Caco-2 (cell line): Measurements from ENCODE around the gene KIAA0825. TPM values are rescaled to one million over a fixed set of nuclear protein-coding genes. Genes with fewer than 3 reads are reported as not detected.

Experiments
- BruUV-seq: library from RNA; stranded (reverse); fragments of 400-500 nt; replicated peaks from 2 replicates; lab custom pipeline; 2021; lab: Mats Ljungman, UMichigan
- CTCF ChIA-PET: fragments of 300-600 bp; sonication (Branson Sonifier 250); formaldehyde crosslinking; loops from one replicate; lab custom pipeline; 2022; ENCODE audit warnings: antibody characterized with exemption; lab: Charles Lee
- POLR2A ChIA-PET: fragments of 300-600 bp; sonication (Branson Sonifier 250); formaldehyde crosslinking; loops from one replicate; lab custom pipeline; 2022; ENCODE audit warnings: antibody characterized with exemption; lab: Charles Lee
- DNase-seq, 2 experiments: peaks; one replicate each; pipeline versions ENCODE4 v3.0.0 to v3.0.0-alpha.2; 2020 to 2022
- H3K27me3 ChIP-seq: replicated peaks from 2 replicates; pipeline ENCODE4 v1.6.0; 2011; ENCODE audit warnings: low read length; ENCODE audit not compliant: control insufficient read depth, insufficient read depth
- H3K36me3 ChIP-seq: 2 replicates; pipeline ENCODE4 v1.5.1; 2011; ENCODE audit warnings: low read length; ENCODE audit not compliant: control insufficient read depth, insufficient read depth
- H3K4me1 ChIP-seq: fragments of 250-450 bp; sonication (Bioruptor Pico); 2 replicates; pipeline ENCODE4 v1.5.1; 2020; ENCODE audit warnings: mild to moderate bottlenecking
- H3K4me3 ChIP-seq: 2 replicates; pipeline ENCODE4 v1.5.1; 2011; ENCODE audit warnings: low read depth, mild to moderate bottlenecking, control low read depth, low read length
- H3K9me3 ChIP-seq: fragments of 250-450 bp; sonication (Bioruptor Pico); 2 replicates; pipeline ENCODE4 v1.5.1; 2020; ENCODE audit warnings: mild to moderate bottlenecking, moderate library complexity
- H3K27ac Mint-ChIP-seq: one replicate; pipeline ENCODE4 v1.8.0; 2022; ENCODE audit warnings: mixed read lengths; ENCODE audit not compliant: unreplicated experiment
- H3K27me3 Mint-ChIP-seq: one replicate; pipeline ENCODE4 v1.8.0; 2022; ENCODE audit warnings: mixed read lengths; ENCODE audit not compliant: insufficient read depth, unreplicated experiment
- H3K36me3 Mint-ChIP-seq: one replicate; pipeline ENCODE4 v1.8.0; 2022; ENCODE audit warnings: mild to moderate bottlenecking, mixed read lengths; ENCODE audit not compliant: insufficient read depth, unreplicated experiment
- H3K4me1 Mint-ChIP-seq: one replicate; pipeline ENCODE4 v1.8.0; 2022; ENCODE audit warnings: low read depth, mixed read lengths; ENCODE audit not compliant: unreplicated experiment
- H3K4me3 Mint-ChIP-seq: one replicate; pipeline ENCODE4 v1.8.0; 2022; ENCODE audit warnings: mild to moderate bottlenecking, moderate library complexity, mixed read lengths; ENCODE audit not compliant: unreplicated experiment
- H3K9me3 Mint-ChIP-seq: one replicate; pipeline ENCODE4 v1.8.0; 2022; ENCODE audit warnings: mixed read lengths; ENCODE audit not compliant: unreplicated experiment
- intact Hi-C: fragments of 100-400 bp; cut with micrococcal nuclease; formaldehyde crosslinking; loops from one replicate; pipeline ENCODE4 v1.10.0; 2022; ENCODE audit not compliant: unreplicated experiment
- total RNA-seq: library from RNA; stranded (reverse); gene quantifications from 2 replicates; pipeline ENCODE4 v1.2.3, GENCODE V29; 2022
- TF ChIP-seq, protein P1 (sequence below), 2 experiments: fragments of 200-600 bp in 1 of 2; IDR thresholded peaks; 1 replicate in 1 of 2; 2 replicates in 1 of 2; pipeline versions ENCODE4 v1.5.1 to v1.8.0; 2011 to 2022; ENCODE audit warnings: antibody characterized with exemption in 1 of 2, control low read depth in 1 of 2, inconsistent platforms in 1 of 2, low read depth in 1 of 2, low read length in 1 of 2, mild to moderate bottlenecking in 1 of 2, moderate library complexity in 1 of 2; ENCODE audit not compliant: insufficient read depth in 1 of 2, severe bottlenecking in 1 of 2, unreplicated experiment in 1 of 2

Gene KIAA0825
- total RNA-seq, 1 experiment from 2014 or later = 0.50 TPM

DNA sequence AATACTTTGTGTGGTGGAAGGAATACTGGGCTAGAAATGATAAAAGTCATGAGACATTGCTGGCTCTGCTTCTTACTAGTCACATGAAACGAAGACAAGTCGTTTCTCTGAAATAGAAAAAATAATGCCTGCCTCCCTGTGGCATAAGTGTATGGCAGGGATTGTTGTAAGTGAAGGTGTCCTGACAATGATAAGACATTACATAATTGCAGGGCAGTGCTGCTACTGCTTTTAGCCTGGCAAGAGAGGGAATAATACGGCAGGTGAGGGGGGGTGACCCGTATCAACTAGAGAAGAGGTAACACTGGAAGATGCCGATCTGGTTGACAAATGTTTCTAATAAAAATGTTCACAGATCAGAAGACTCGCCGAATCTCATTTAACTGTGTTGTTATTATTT, 314.3 kb downstream of the KIAA0825 start:
- intact Hi-C loops = loop anchor here (5.0 kb wide), 1 partner anchor 92 kb away; no protein-coding TSS in a partner anchor
- Mint-ChIP-seq H3K27me3 (no peaks in the 10 kb centered on the region), H3K9me3 (no peaks in the 10 kb centered on the region), H3K4me3 (no peak overlapping the region), H3K36me3 (no peaks in the 10 kb centered on the region), H3K4me1 (peaks cover 6% of the 10 kb centered on the region), H3K27ac (no peak overlapping the region)
- no peak for DNase-seq
- Histone ChIP-seq H3K4me3 (no peak overlapping the region), H3K36me3 (no peaks in the 10 kb centered on the region), H3K4me1 (peaks cover 3% of the 10 kb centered on the region; the same call in 1 of the 2 replicates), H3K9me3 (no peaks in the 10 kb centered on the region), H3K27me3 (no peaks in the 10 kb centered on the region)
- TF ChIP-seq, protein P1, sequence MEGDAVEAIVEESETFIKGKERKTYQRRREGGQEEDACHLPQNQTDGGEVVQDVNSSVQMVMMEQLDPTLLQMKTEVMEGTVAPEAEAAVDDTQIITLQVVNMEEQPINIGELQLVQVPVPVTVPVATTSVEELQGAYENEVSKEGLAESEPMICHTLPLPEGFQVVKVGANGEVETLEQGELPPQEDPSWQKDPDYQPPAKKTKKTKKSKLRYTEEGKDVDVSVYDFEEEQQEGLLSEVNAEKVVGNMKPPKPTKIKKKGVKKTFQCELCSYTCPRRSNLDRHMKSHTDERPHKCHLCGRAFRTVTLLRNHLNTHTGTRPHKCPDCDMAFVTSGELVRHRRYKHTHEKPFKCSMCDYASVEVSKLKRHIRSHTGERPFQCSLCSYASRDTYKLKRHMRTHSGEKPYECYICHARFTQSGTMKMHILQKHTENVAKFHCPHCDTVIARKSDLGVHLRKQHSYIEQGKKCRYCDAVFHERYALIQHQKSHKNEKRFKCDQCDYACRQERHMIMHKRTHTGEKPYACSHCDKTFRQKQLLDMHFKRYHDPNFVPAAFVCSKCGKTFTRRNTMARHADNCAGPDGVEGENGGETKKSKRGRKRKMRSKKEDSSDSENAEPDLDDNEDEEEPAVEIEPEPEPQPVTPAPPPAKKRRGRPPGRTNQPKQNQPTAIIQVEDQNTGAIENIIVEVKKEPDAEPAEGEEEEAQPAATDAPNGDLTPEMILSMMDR (IDR thresholded peaks at IDR 0.05; ENCODE audit: insufficient read depth in 1 of 2, low read depth in 1 of 2, low read length in 1 of 2, severe bottlenecking in 1 of 2, unreplicated experiment in 1 of 2) = no peak
- ChIA-PET CTCF (no interaction called here), POLR2A (no interaction called here)
- no TSS peak for BruUV-seq

DNA sequence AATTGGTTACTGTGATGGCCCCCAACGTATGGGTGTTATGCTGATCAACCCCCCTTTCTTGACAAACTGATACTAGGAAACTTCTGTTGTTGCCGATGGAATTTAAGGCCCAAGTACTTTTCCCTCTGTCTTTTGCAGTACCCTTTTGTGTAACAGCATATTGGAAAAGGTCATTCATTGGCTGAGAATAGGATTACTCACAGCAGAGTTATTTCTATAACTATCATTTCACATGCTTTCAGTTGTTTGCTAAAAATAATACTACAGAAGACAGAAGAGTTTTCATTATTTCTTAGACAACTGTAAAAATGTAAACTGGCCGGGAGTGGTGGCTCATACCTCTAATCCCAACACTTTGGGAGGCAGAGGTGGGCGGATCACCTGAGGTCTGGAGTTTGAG, 329.5 kb downstream of the KIAA0825 start:
- Histone ChIP-seq H3K4me3 (no peak overlapping the region), H3K9me3 (no peaks in the 10 kb centered on the region), H3K36me3 (no peaks in the 10 kb centered on the region), H3K27me3 (no peaks in the 10 kb centered on the region), H3K4me1 (peaks cover 5% of the 10 kb centered on the region; the same call in 1 of the 2 replicates)
- ChIA-PET CTCF (no interaction called here), POLR2A (no interaction called here)
- intact Hi-C loops = no loop called here
- TF ChIP-seq, protein P1 (IDR thresholded peaks at IDR 0.05; ENCODE audit: insufficient read depth in 1 of 2, low read depth in 1 of 2, low read length in 1 of 2, severe bottlenecking in 1 of 2, unreplicated experiment in 1 of 2) = no peak
- DNase-seq = no peak
- Mint-ChIP-seq H3K9me3 (peaks cover 15% of the 10 kb centered on the region), H3K36me3 (peaks cover 5% of the 10 kb centered on the region), H3K4me3 (no peak overlapping the region), H3K27ac (no peak overlapping the region), H3K27me3 (peaks cover 11% of the 10 kb centered on the region), H3K4me1 (peaks cover 7% of the 10 kb centered on the region)
- no TSS peak for BruUV-seq

DNA sequence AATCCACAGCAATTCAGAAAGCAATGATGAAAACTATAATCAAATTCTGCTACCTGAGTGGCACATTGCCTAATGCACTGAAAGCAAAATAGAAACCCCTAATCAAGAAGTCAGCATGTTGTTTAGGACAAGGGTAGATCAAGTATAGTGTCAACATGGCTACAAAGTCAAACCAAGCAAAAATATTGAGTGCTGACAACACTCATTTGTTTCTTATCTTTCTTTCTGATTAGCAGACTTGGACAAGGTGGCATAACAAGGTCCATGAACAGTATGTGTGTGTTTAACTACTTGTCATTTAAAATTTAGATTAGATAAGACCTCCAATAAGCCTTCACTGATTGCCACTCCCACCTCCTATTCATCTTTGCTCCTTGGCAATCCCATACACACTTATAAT, 332.4 kb downstream of the KIAA0825 start:
- TF ChIP-seq, protein P1 (IDR thresholded peaks at IDR 0.05; ENCODE audit: insufficient read depth in 1 of 2, low read depth in 1 of 2, low read length in 1 of 2, severe bottlenecking in 1 of 2, unreplicated experiment in 1 of 2) = no peak
- Histone ChIP-seq H3K9me3 (no peaks in the 10 kb centered on the region), H3K4me3 (no peak overlapping the region), H3K4me1 (peaks cover 5% of the 10 kb centered on the region; the same call in 1 of the 2 replicates), H3K36me3 (no peaks in the 10 kb centered on the region), H3K27me3 (no peaks in the 10 kb centered on the region)
- DNase-seq = peak in 1 of 2 experiments; percentile 23
- no peak overlapping the region for H3K27ac Mint-ChIP-seq
- intact Hi-C loops = no loop called here
- CTCF ChIA-PET = no interaction called here
- peaks cover 8% of the 10 kb centered on the region for H3K27me3 Mint-ChIP-seq
- H3K4me3 Mint-ChIP-seq = no peak overlapping the region
- no TSS peak for BruUV-seq
- POLR2A ChIA-PET = no interaction called here
- no peaks in the 10 kb centered on the region for H3K36me3 Mint-ChIP-seq
- H3K9me3 Mint-ChIP-seq = no peaks in the 10 kb centered on the region
- H3K4me1 Mint-ChIP-seq = peaks cover 7% of the 10 kb centered on the region
